H1 (cell line): Measurements from ENCODE around the gene VGLL2. TPM values are rescaled to one million over a fixed set of nuclear protein-coding genes. Genes with fewer than 3 reads are reported as not detected.

Source experiments
- CTCF ChIA-PET: fragments of 300-600 bp; sonication (Branson Sonifier 250); formaldehyde crosslinking; loops from one replicate; lab custom pipeline; 2021; ENCODE audit not compliant: partially characterized antibody; lab: Charles Lee
- POLR2A ChIA-PET: fragments of 300-600 bp; sonication (Branson Sonifier 250); formaldehyde crosslinking; loops from one replicate; lab custom pipeline; 2021; ENCODE audit warnings: inconsistent platforms; ENCODE audit not compliant: partially characterized antibody; lab: Charles Lee
- DNase-seq, 2 experiments: peaks; one replicate each; pipeline versions ENCODE4 v3.0.0 to v3.0.0-alpha.2; 2010 to 2022; ENCODE audit warnings: low spot score in 2 of 2, low read depth in 1 of 2, mixed read lengths in 1 of 2
- FAIRE-seq: peaks from 2 replicates; lab custom pipeline; 2011; peaks lifted over from hg19 to GRCh38; lab: Jason Lieb, UNC
- H2AFZ ChIP-seq: 2 replicates; pipeline ENCODE4 v1.8.1; 2012; ENCODE audit warnings: low read length, inconsistent platforms
- H2AK5ac ChIP-seq: 2 replicates; pipeline ENCODE4 v1.6.1; 2013; ENCODE audit warnings: low read depth, low read length
- H2BK120ac ChIP-seq: replicated peaks from 2 replicates; pipeline ENCODE3; 2013; ENCODE audit warnings: low read depth, low read length, inconsistent platforms
- H2BK12ac ChIP-seq: 2 replicates; pipeline ENCODE4 v1.6.1; 2013; ENCODE audit warnings: low read depth, low read length
- H2BK15ac ChIP-seq: 2 replicates; pipeline ENCODE4 v1.6.1; 2013; ENCODE audit warnings: low read length
- H2BK20ac ChIP-seq: 2 replicates; pipeline ENCODE4 v1.6.1; 2013; ENCODE audit warnings: low read length
- H2BK5ac ChIP-seq: 2 replicates; pipeline ENCODE4 v1.6.1; 2013; ENCODE audit warnings: low read depth, low read length
- H3K14ac ChIP-seq: 2 replicates; pipeline ENCODE4 v1.6.1; 2013; ENCODE audit warnings: inconsistent platforms; ENCODE audit not compliant: insufficient read length
- H3K18ac ChIP-seq: 2 replicates; pipeline ENCODE4 v1.6.1; 2013; ENCODE audit warnings: low read length; ENCODE audit errors: extremely low read depth
- H3K23ac ChIP-seq: 2 replicates; pipeline ENCODE4 v1.6.1; 2013; ENCODE audit warnings: inconsistent platforms; ENCODE audit not compliant: insufficient read length
- H3K23me2 ChIP-seq: 2 replicates; pipeline ENCODE4 v1.6.1; 2013; ENCODE audit warnings: low read depth, low read length
- H3K27ac ChIP-seq: 2 replicates; pipeline ENCODE4 v1.6.1; 2011; ENCODE audit warnings: low read depth, low read length, inconsistent platforms
- H3K27me3 ChIP-seq, 4 experiments: replicated peaks in 1 of 4; 1 replicate in 1 of 4; 2 replicates in 3 of 4; pipeline versions ENCODE4 v1.6.1 to v1.8.1; 2011 to 2013; ENCODE audit warnings: low read length in 3 of 4, mild to moderate bottlenecking in 3 of 4, inconsistent platforms in 2 of 4, mixed read lengths in 2 of 4, moderate library complexity in 1 of 4; ENCODE audit not compliant: control insufficient read depth in 3 of 4, insufficient read depth in 3 of 4; ENCODE audit errors: extremely low read depth in 1 of 4
- H3K36me3 ChIP-seq, 4 experiments: 2 replicates each; pipeline versions ENCODE4 v1.6.1 to v1.8.1; 2011 to 2013; ENCODE audit warnings: mild to moderate bottlenecking in 4 of 4, low read length in 3 of 4, moderate library complexity in 2 of 4, control low read depth in 1 of 4, inconsistent platforms in 1 of 4; ENCODE audit not compliant: insufficient read depth in 4 of 4, control insufficient read depth in 2 of 4
- H3K4ac ChIP-seq: replicated peaks from 2 replicates; pipeline ENCODE3; 2013; ENCODE audit warnings: low read length, low read depth, mixed read lengths, inconsistent platforms; ENCODE audit not compliant: insufficient read length
- H3K4me1 ChIP-seq, 4 experiments: replicated peaks in 1 of 4; 1 replicate in 1 of 4; 2 replicates in 3 of 4; pipeline versions ENCODE4 v1.6.1 to v1.8.1; 2011 to 2013; ENCODE audit warnings: low read length in 3 of 4, inconsistent platforms in 2 of 4, mixed read lengths in 1 of 4; ENCODE audit not compliant: insufficient read depth in 4 of 4, control insufficient read depth in 3 of 4
- H3K4me2 ChIP-seq, 2 experiments: 2 replicates each; pipeline versions ENCODE4 v1.6.1 to v1.8.1; 2011 to 2013; ENCODE audit warnings: low read depth in 2 of 2, low read length in 2 of 2, control low read depth in 1 of 2, inconsistent platforms in 1 of 2, mild to moderate bottlenecking in 1 of 2; ENCODE audit not compliant: insufficient read depth in 1 of 2
- H3K4me3 ChIP-seq, 4 experiments: fragments of 200-600, 300-600 bp in 1 of 4; sonication (generic), shearing (Covaris generic), sonication (Bioruptor Twin) in 1 of 4; 2 replicates each; pipeline versions ENCODE4 v1.5.1 to v1.8.1; 2011 to 2016; ENCODE audit warnings: low read length in 4 of 4, low read depth in 3 of 4, control low read depth in 2 of 4, inconsistent platforms in 2 of 4, mild to moderate bottlenecking in 2 of 4, mixed read lengths in 1 of 4, moderate library complexity in 1 of 4; ENCODE audit not compliant: insufficient read depth in 2 of 4; ENCODE audit errors: extremely low read depth in 1 of 4
- H3K56ac ChIP-seq: replicated peaks from 2 replicates; pipeline ENCODE3; 2013; ENCODE audit warnings: low read depth, mild to moderate bottlenecking, mixed read lengths, low read length, inconsistent platforms; ENCODE audit not compliant: insufficient read length
- H3K79me1 ChIP-seq: 2 replicates; pipeline ENCODE4 v1.6.1; 2013; ENCODE audit warnings: low read depth, low read length, control low read depth
- H3K79me2 ChIP-seq, 2 experiments: 2 replicates each; pipeline versions ENCODE4 v1.6.1 to v1.8.1; 2012 to 2013; ENCODE audit warnings: low read length in 2 of 2, mild to moderate bottlenecking in 2 of 2, inconsistent platforms in 1 of 2; ENCODE audit not compliant: insufficient read depth in 2 of 2, control insufficient read depth in 1 of 2
- H3K9ac ChIP-seq, 4 experiments: replicated peaks in 1 of 4; 1 replicate in 1 of 4; 2 replicates in 3 of 4; pipeline versions ENCODE4 v1.6.1 to v1.8.1; 2011 to 2013; ENCODE audit warnings: low read depth in 3 of 4, low read length in 3 of 4, control low read depth in 2 of 4, mild to moderate bottlenecking in 2 of 4, moderate library complexity in 2 of 4, inconsistent platforms in 1 of 4; ENCODE audit errors: extremely low read depth in 1 of 4
- H3K9me3 ChIP-seq, 2 experiments: 2 replicates each; pipeline versions ENCODE4 v1.6.1 to v1.8.1; 2012 to 2013; ENCODE audit warnings: mild to moderate bottlenecking in 2 of 2, moderate library complexity in 2 of 2, control low read depth in 1 of 2, inconsistent platforms in 1 of 2, low read depth in 1 of 2, low read length in 1 of 2, mixed read lengths in 1 of 2; ENCODE audit not compliant: insufficient read depth in 2 of 2
- H4K20me1 ChIP-seq, 2 experiments: replicated peaks in 1 of 2; 2 replicates each; pipeline versions ENCODE3 to v1.8.1; 2011 to 2013; ENCODE audit warnings: inconsistent platforms in 2 of 2, low read length in 2 of 2, mild to moderate bottlenecking in 1 of 2; ENCODE audit not compliant: insufficient read depth in 2 of 2, control insufficient read depth in 1 of 2
- H4K5ac ChIP-seq: 2 replicates; pipeline ENCODE4 v1.6.1; 2013; ENCODE audit warnings: low read length, low read depth, mixed read lengths, inconsistent platforms; ENCODE audit not compliant: insufficient read length
- H4K8ac ChIP-seq: 2 replicates; pipeline ENCODE4 v1.8.0; 2013; ENCODE audit warnings: mild to moderate bottlenecking, moderate library complexity, low read length, inconsistent platforms; ENCODE audit not compliant: insufficient read depth; ENCODE audit errors: extremely low read depth
- H4K91ac ChIP-seq: replicated peaks from 2 replicates; pipeline ENCODE3; 2013; ENCODE audit warnings: low read length, mixed read lengths, inconsistent platforms; ENCODE audit not compliant: insufficient read length
- ATF2 ChIP-seq: IDR thresholded peaks from 2 replicates; pipeline ENCODE4 v1.6.1; 2012; ENCODE audit warnings: low read length, inconsistent platforms
- ATF3 ChIP-seq: IDR thresholded peaks from 2 replicates; pipeline ENCODE4 v1.6.1; 2011; ENCODE audit warnings: low read depth, mild to moderate bottlenecking, low read length; ENCODE audit not compliant: insufficient read depth
- EGR1 ChIP-seq: IDR thresholded peaks from 2 replicates; pipeline ENCODE4 v1.6.1; 2011; ENCODE audit warnings: low read depth, low read length, borderline replicate concordance
- EP300 ChIP-seq, 2 experiments: IDR thresholded peaks; 1 replicate in 1 of 2; 2 replicates in 1 of 2; pipeline ENCODE4 v1.6.1; 2011 to 2012; ENCODE audit warnings: low read depth in 2 of 2, low read length in 2 of 2, mild to moderate bottlenecking in 2 of 2, borderline replicate concordance in 1 of 2, inconsistent platforms in 1 of 2, moderate library complexity in 1 of 2
- KDM5A ChIP-seq: fragments of 200-600 bp; IDR thresholded peaks from 2 replicates; pipeline ENCODE4 v1.7.1; 2012; ENCODE audit warnings: mild to moderate bottlenecking, low read length, inconsistent platforms, mixed read lengths
- POLR2AphosphoS5 ChIP-seq: IDR thresholded peaks from 2 replicates; pipeline ENCODE4 v1.6.1; 2011; ENCODE audit warnings: low read depth, low read length
- RNF2 ChIP-seq: fragments of 200-900, 300-1000 bp; sonication (generic); IDR thresholded peaks from 2 replicates; pipeline ENCODE4 v1.7.1; 2016; ENCODE audit warnings: borderline replicate concordance, low read depth, mild to moderate bottlenecking, antibody characterized with exemption, low read length; ENCODE audit not compliant: poor library complexity, severe bottlenecking; ENCODE audit errors: missing control alignments
- RXRA ChIP-seq: IDR thresholded peaks from 2 replicates; pipeline ENCODE4 v1.6.1; 2011; ENCODE audit warnings: low read depth, mild to moderate bottlenecking, low read length, moderate library complexity; ENCODE audit not compliant: insufficient read depth
- SP1 ChIP-seq: IDR thresholded peaks from 2 replicates; pipeline ENCODE4 v1.6.1; 2011; ENCODE audit warnings: low read depth, low read length
- YY1 ChIP-seq: IDR thresholded peaks from 2 replicates; pipeline ENCODE4 v1.6.1; 2011; ENCODE audit warnings: low read depth, mild to moderate bottlenecking, low read length
- ZNF274 ChIP-seq: IDR thresholded peaks from 2 replicates; pipeline ENCODE4 v1.7.0; 2012; ENCODE audit warnings: low read length, borderline replicate concordance; ENCODE audit errors: extremely low read depth
- WGBS, 2 experiments: shearing (Covaris generic) in 1 of 2; methylation state at CpG; one replicate each; pipeline versions ENCODE4 v1.1.6 to v1.1.7; 2013 to 2015; ENCODE audit warnings: low lambda C conversion rate in 2 of 2, mixed read lengths in 2 of 2, inconsistent platforms in 1 of 2, low coverage in 1 of 2, missing lambda C conversion rate in 1 of 2; ENCODE audit not compliant: insufficient replicate concordance in 2 of 2, insufficient coverage in 1 of 2, insufficient read length in 1 of 2; ENCODE audit errors: extremely low coverage in 1 of 2, missing lambda C conversion rate in 1 of 2; 5-methylcytosine and 5-hydroxymethylcytosine counted together
- polyA plus RNA-seq, 7 experiments: library from polyadenylated mRNA; depleted of rRNA in 3 of 7; stranded (reverse) in 5 of 7; unstranded in 2 of 7; fragments of >200 nt in 5 of 7; fragments of 200-250 nt in 2 of 7; gene quantifications; 1 replicate in 5 of 7; 2 replicates in 1 of 7; 4 replicates in 1 of 7; pipeline versions ENCODE4 v1.2.1 to v1.2.3, GENCODE V29; 2011 to 2013; ENCODE audit warnings: missing spikeins in 2 of 7, mixed read lengths in 2 of 7
- total RNA-seq: library from RNA; stranded (reverse); fragmentation: NEBNext Ultra II Directional; extraction: Animal tissue kit (Norgen Biotek cat#: 25700); gene quantifications from 2 replicates; pipeline ENCODE4 v1.2.1, GENCODE V29; 2021

Gene VGLL2
- total and polyA plus RNA-seq, 2 of the 8 experiments (the other 6 are each of a cell fraction or from before 2014, with no cell fraction given): not detected

- no peak overlapping the region for H3K23ac ChIP-seq
- H3K9me3 ChIP-seq: no peaks in the 10 kb centered on the region
- H3K79me2 ChIP-seq: no peaks in the 10 kb centered on the region
- no peak overlapping the region for H3K18ac ChIP-seq
- no peak overlapping the region for H3K27ac ChIP-seq
- H2BK5ac ChIP-seq: no peak overlapping the region
- H3K4me3 ChIP-seq: no peak overlapping the region
- no peak overlapping the region for H4K91ac ChIP-seq
- H4K20me1 ChIP-seq: no peaks in the 10 kb centered on the region
- no peak overlapping the region for H3K4me2 ChIP-seq
- TF ChIP-seq ZNF274 (no peak), ATF2 (no peak), KDM5A (no peak), RXRA (no peak), POLR2AphosphoS5 (no peak), SP1 (no peak), RNF2 (no peak), YY1 (no peak), EGR1 (no peak), EP300 (IDR thresholded peaks at IDR 0.05; ENCODE audit: borderline replicate concordance in 1 of 2, low read depth in 2 of 2, low read length in 2 of 2) (no peak), ATF3 (no peak)
- no peak overlapping the region for H3K4ac ChIP-seq
- H3K79me1 ChIP-seq: no peaks in the 10 kb centered on the region
- no peak overlapping the region for H3K56ac ChIP-seq
- no peaks in the 10 kb centered on the region for H3K27me3 ChIP-seq
- no peak overlapping the region for H2BK120ac ChIP-seq
- H3K23me2 ChIP-seq: no peaks in the 10 kb centered on the region
- no peak overlapping the region for H3K9ac ChIP-seq
- no peak overlapping the region for H4K5ac ChIP-seq
- no peaks in the 10 kb centered on the region for H3K36me3 ChIP-seq
- no peak overlapping the region for H3K14ac ChIP-seq
- H3K4me1 ChIP-seq: no peaks in the 10 kb centered on the region
- POLR2A ChIA-PET: no interaction called here
- H2BK15ac ChIP-seq: no peak overlapping the region
- CTCF ChIA-PET: interaction anchor here (0.7 to 3.1 kb wide), 3 partner anchors 10 to 938 kb away, joined by 3 to 8 read pairs (median 3); no protein-coding TSS in a partner anchor
- H2BK20ac ChIP-seq: no peak overlapping the region
- DNase-seq: no peak
- no peak overlapping the region for H2BK12ac ChIP-seq
- no peak overlapping the region for H4K8ac ChIP-seq
- WGBS, 2 experiments: 91% methylated on average over 3 of the region's 3 CpGs; no CpG with 5 or more reads in 1 of the 2 experiments
- H2AK5ac ChIP-seq: no peak overlapping the region
- no peak for FAIRE-seq
- no peak overlapping the region for H2AFZ ChIP-seq
These were observed 42.3 kb downstream of the VGLL2 start for GRCh38 chr6:117307655-117308054.
